WI38 (cell line): ENCODE measurements around the gene FREM3.
A peak's percentile ranks its signal among the peaks of the same experiment; 100 is the strongest.
"Not testable (repeated sequence)": the region's sequence is repeated elsewhere in the genome, so short reads cannot be mapped to it uniquely, and the experiment has no call there.

Source experiments
- H3K4me3 ChIP-seq: 2 replicates; pipeline ENCODE4 v1.5.1; 2011; ENCODE audit warnings: low read depth, mild to moderate bottlenecking, control low read depth, low read length
- CTCF ChIP-seq: IDR thresholded peaks from 2 replicates; pipeline ENCODE4 v1.5.1; 2012; ENCODE audit warnings: low read depth, mild to moderate bottlenecking, control low read depth, low read length

FREM3 gene

GRCh38 chr4:143531788-143532491 is 168.5 kb downstream of the FREM3 start:
- TF ChIP-seq CTCF: no peak
- no peak overlapping the region for H3K4me3 ChIP-seq

GRCh38 chr4:143531380-143531779 is 169.1 kb downstream of the FREM3 start:
- peak; percentile 18; the same call in 1 of the 2 replicates for TF ChIP-seq CTCF
- H3K4me3 ChIP-seq: no peak overlapping the region

GRCh38 chr4:143528046-143528445 is 172.4 kb downstream of the FREM3 start:
- not testable (repeated sequence) for H3K4me3 ChIP-seq
